HG03095 (cell line): Measurements from ENCODE around the gene PIGX.
A peak's percentile ranks its signal among the peaks of the same experiment; 100 is the strongest.
"Not testable (repeated sequence)": the region's sequence is repeated elsewhere in the genome, so short reads cannot be mapped to it uniquely, and the experiment has no call there.

Experiments
- ATAC-seq: cut with Tn5 transposase; IDR thresholded peaks from one replicate; pipeline ENCODE4 v1.9.1; 2021; ENCODE audit warnings: moderate library complexity; ENCODE audit not compliant: unreplicated experiment

PIGX gene

DNA sequence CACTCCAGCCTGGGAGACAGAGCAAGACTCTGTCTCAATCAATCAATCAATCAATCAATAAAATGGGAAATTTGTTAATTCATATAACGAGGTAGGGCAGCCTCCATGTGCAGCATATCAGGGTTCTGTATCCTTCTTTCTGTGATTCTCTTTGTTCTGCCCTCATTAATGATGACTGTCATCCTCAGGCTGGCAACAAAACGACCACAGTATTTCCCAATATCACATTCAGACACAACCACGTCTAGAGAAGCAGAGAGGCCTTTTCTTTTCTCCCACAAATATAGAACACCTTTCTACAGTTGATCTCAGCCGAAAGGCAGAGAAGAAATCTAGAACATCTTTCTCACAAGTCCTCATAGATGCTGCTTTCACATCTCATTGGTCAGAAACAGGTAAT is 11.4 kb upstream of the PIGX start:
- ATAC-seq: no peak

- no peak for ATAC-seq
These were observed 5.8 kb upstream of the PIGX start for GRCh38 chr3:196706327-196706726.

DNA sequence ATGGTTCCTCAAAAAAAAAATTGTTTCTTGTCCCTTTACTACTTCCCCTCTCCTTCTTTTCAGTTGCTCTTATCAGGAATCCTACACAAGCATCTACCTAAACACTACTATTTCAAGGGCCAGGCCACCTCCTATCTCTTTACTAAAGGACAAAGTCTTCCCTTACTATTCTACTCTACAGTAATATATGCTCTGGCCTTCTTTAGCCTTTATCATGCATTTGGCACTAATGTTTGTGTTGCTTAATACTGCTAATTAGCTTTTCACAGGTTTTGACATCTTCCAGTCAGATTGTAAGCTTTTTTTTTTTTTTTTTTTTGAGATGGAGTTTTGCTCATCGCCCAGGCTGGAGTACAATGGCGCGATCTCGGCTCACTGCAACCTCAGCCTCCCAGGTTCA is 5.4 kb upstream of the PIGX start:
- ATAC-seq: no peak

- ATAC-seq: no peak
These were observed 4.6 kb upstream of the PIGX start for GRCh38 chr3:196707566-196707965.

DNA sequence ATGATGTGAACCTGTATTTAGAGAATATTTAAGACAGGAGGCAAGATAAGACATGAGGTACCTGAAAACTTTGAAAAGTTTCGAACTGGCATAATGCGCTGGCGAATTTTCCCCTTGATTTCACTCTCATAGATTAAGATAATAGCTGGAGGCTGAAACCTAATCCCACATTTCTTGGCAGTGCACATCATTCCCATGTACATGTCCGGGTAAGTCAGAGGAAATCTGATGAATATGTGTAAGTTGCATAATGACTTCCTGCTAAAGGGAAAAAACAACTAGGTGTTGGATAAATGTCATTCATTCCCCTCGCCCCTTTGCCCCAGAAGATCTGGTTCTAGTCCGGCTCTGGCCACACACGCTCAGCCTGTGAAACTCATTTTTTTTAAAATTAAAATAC is 3.7 kb upstream of the PIGX start:
- ATAC-seq: no peak

GRCh38 chr3:196712514-196713413 is 587 bp downstream of the PIGX start:
- ATAC-seq: peak; percentile 51

GRCh38 chr3:196717162-196717561 is 5.0 kb downstream of the PIGX start:
- not testable (repeated sequence) for ATAC-seq

DNA sequence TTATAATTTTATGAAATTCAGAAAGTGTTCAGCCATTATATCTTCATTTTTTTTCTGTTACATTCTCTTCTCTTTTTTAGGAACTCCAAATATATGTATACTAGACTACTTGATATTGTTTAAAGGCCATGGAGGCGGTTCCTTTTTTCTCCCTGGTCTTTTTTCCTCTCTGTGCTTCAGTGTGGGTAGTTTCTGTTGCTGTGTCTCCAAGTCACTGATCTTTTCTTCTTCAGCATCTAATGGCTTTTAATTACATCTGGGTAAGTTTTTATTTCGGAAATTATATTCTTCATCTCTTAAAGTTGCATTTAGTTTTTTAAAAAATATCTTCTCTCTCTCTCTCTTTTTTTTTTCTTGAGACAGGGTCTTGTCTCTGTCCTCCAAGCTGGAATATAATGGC is 8.9 kb downstream of the PIGX start:
- ATAC-seq: no peak

DNA sequence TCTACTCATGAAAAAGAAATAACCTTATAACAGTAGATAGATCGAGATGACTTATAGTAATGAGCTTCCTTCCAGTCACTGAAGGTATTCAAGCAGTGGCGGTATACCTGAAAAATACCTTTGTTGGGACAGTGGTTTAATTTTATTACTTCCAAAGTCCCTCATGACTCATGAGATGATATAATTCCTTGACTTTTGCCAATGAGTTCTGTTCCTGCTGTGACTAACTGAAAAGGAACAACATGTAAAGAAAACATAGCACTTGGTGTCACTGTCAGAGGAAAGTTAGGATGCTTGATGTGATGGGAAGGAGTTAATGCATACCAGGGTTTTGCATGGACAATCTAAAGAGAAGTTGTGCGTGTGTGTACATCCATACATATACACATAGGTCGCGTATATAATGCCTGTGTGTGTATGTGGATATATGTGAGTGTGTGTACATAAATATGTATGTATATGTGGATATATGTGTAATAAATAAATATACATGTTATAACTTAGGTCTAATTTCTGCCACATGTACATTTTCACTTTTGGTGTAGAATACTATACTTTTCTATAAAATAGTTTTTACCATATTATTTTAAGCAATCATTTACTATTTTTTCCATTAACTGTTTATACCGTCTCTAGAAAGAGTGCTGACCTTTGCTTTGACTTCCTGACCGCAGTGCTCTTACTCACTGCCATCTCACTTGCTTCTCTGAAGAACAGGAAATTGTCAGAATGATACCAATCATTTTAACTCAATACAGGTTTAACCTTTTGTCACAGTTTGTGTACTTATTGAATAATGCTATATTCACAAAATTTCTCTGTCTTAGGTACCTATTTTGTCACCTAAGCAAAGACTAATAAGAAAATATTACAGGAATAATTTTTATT is 14.9 kb downstream of the PIGX start:
- ATAC-seq: no peak

DNA sequence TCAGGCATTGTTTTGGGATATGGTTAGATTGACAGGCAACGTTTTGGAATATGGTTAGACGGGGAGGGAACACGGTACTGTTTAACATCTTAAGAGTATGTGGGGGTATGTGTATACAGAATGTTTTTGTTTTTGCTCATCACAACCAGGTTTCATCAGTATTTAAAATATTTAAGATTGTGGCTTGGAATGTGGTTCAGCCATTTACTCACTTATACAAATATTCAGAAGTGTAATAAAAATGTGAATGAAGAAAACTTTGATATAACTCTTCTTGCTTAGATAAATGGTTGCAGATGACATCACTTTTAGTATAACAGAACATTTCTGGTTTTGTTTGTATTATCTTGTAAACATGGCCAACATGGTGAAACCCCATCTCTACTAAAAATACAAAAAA is 23.6 kb downstream of the PIGX start:
- ATAC-seq: no peak

DNA sequence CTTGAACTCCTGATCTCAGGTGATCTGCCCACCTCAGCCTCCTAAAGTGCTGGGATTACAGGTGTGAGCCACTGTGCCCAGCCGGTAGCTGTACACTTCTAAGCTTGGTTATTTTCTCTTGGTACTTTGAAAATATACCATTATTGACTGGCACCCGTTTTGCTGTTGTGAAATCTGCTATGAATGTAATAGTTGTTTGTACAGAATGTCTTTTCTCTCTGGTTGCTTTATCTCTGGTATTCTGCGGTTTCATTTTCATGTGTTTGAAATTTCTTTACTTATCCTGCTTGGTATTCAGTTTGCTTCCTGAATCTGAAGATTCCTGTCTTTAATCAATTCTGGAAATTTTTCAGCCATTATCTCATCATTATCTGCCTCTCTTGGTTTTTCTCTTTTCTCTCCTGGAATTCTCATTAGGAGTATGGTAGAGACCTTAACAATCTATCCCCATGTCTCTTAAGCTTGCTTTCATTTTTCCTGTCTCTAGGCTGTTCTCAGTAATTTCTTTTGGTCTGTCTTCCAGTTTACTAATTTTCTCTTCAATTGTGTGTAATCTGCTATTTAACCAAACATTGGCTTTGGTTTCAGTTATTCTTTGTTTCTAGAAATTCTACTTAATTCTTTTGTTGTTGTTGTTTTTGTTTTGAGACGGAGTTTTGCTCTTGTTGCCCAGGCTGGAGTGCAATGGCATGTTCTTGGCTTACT is 24.6 kb downstream of the PIGX start:
- no peak for ATAC-seq

GRCh38 chr3:196737655-196738054 is 25.5 kb downstream of the PIGX start:
- no peak for ATAC-seq

DNA sequence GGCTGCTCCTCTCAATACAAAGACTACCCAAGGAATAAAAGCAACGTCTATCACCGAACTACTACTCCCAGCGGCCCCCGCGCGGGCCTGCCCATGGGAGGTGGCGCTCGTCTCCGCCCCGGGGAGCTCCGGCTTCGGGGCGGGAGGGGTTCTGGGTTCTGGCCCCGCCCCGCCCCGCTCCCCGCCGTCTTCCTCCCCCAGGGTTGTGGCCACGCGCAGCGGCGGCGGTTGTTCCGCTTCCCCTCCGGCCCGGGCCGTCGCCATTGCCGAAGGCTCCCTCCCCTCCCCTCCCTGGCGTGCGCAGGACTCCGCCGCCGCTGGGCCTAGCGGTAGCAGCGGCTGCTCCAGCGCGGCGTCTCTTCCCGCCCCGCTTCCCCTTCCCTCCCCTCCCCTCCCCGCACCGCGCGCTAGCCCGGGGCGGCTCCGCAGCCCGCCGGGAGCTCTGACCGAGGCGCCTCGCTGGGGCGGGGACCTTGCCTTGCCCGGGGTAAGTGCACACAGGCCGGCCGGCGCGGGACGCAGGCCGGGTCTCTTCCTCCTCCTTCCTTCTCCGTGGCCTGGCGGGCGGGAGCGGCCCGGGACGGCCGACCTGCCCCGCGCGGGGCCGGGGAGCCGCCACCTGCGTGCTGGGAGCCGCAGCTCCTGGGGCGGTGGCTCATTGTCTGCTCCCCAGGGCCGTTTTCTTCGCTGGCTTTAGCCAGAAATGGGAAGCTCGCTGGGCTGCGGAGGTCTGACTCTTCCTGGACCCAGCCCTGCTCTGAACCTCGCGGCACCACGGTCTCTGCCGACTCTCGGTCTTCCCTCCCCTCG is 27.7 kb downstream of the PIGX start, which contains the start of gene PAK2:
Gene PAK2 (plus strand): TSS at position 187 of the 810 bp plus-strand sequence. CDS start 42,790 bp downstream, outside the sequence.
- peak; percentile 88 for ATAC-seq

DNA sequence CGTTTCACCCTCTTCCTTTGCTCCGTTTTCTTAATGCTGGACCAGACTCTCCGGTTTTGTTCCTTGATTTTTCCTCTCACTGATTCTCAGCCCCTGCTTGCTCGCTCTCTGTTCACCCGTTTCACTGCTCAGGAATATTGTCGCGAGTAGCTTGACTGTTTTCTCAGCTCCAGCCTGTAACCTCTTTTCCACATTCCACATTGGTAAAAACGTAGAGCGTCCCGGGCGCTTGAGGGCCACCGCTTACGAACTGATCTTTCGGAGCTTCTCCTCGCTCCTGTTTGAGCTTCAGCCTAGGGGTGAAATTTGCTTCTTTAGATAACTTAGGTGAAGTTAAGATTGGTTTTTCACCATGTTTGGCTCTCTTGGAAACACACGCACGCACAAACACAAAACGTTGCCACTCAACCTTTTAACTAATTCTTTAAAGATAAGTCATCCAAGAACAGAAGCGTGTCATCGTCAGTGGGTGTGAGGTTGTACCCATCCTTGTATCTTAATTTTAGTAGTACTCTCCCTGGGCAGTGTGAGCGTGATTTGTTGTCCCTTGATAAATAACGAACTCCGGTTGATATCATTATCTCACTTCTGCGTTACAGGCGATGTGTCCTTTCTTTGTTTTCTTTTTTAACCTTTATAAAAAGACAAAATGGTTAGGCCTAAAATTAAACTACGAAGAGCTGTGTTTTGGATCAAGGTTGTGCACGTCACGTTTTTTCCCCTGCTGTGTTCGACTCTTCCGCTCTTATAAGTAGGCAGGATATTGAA is 28.5 kb downstream of the PIGX start:
- peak; percentile 4 for ATAC-seq

DNA sequence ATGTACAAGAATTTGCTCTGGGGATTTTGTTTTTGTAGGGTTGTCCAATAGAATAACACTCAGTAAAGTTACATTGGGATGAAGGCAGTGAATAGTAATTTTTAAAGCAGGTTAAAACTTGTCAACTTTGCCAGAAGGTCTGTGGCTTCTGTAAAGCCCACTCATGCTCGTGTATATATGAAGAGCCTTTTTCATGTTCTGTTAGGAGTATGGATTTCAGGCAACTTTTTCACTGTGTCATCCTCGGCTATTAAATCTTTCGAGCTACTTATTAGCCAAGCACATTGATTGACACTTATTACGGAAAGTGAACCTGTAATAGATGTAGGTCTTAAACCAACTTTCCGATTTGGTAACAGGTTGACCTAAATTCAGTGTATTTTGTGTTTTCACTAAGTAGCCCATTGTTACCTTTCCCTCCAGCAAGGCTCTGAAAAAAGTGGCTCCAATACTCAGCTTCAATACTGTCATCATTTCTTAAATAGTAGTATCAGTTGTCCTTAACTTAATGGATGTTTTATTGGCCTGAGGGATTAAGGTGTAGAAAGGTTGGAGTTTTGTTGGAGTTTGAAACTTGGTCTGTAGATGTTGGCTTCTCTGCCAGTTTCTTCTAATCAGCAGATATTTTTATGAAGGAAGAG is 29.2 kb downstream of the PIGX start:
- no peak for ATAC-seq

DNA sequence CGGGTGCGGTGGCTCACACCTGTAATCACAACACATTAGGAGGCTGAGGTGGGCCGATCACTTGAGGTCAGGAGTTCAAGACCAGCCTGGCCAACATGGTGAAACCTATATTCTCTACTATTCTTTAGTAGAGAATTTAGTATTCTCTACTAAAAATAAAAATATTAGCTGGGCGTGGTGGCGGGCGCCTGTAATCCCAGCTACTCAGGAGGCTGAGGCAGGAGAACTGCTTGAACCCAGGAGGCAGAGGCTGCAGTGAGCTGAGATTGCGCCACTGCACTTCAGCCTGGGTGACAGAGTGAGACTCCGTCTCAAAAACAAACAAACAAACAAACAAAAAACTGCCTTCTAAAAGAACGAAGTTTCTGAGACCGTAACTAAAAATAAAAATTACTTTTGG is 31.4 kb downstream of the PIGX start:
- ATAC-seq: not testable (repeated sequence)

DNA sequence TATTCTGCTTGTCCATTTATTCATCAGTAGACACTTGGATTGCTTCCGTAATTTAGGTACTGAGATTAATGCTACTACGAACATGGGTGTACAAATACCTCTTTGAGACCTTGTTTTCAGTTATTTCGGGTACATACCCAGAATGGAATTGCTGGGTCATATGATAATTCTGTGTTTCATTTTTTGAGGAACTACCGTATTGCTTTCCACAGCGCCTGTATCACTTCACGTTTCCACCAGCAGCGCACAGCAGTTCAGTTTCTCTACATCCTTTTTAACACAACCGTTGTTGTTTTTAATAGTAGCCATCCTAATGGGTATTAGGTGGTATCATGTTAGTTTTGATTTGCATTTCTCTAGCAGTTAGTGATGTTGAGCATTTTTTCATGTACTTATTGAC is 36.9 kb downstream of the PIGX start:
- no peak for ATAC-seq

- no peak for ATAC-seq
These were observed 41.0 kb downstream of the PIGX start for GRCh38 chr3:196753201-196753600.
